ENCODE results near the gene TMC3.
"Not testable (repeated sequence)": the region's sequence is repeated elsewhere in the genome, so short reads cannot be mapped to it uniquely, and the experiment has no call there.

TMC3 gene

DNA sequence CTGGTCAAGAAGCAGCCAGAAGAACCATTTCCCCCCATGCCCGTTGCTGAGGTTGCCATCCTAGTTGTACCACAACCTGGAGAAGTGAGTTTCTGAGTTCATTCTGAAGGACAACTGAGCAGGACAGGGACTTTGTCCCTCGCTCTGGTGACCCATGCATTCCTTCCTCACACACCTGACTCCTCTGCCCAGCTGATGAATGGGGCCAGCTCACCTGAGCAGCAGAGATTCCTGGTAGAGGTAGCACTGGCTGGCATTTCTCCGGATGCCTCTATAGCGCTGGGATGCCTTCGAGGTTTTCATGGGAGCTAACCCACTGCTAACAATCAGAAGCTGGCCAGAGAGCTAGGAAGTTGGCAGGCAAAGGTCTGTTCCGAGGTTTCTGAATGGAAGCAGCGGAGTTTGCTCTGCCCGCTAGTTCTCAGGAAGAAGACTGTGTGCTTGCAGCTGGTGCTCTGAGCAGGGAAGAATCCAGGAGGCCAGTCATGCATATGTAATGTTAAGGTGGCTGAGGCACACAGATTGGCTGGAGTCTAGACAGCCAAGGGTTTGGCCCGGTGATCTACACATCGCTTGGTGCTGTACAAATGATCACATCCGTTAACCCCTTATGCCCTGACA, at the start of gene TMC3:
TSS of gene TMC3 (minus strand) at position 439 of the 621 bp plus-strand sequence. CDS start at position 303, 136 bp downstream.
- no peak for DNase-seq

DNA sequence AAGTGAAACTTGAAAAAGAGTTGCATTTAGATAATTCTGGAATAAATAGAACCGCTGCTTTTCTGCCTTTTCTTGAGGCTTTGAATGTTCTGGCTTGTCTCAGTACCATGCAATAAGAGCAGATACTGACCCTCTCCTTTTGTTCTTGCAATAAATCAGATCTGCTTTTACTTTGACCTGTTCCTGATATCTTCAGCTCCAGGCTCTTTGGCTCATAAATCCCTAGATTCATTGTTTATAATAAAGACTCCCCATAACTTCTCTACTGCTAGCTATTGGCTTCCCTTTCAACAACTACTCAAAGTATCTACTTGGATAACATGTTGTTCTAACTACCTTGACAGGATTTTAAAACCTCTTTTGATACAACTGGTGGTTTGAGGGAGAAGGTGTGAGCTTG, 47.4 kb upstream of the TMC3 start:
- DNase-seq, result no peak

DNA sequence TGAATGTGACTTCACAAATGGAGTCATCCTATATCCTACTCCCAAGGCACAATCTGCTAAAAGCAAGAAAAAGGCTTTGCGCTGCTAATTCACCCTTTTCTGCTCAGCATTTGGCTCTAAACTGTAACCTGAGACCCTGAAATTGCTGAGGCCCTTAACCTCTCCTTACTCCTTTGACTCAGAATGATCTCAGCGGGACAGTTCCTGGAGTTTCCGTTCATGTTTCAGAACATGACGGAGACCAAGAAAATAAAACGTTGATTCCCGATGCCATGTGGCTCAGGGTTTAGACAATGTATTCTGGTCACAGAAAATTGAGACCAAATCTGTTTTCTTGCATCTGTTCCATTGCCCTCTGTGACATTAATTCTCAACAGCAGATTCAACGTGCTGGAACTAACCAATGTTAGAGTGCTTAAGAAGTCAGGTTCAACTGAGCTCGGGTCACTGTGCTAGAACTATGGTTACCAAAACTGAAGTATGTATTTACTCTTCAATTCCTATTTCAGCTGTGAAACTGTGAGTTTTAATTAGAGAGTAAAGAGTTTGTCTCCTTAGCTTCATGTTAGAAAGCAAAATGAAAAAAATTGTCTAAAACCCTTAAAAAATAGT, 45.4 kb upstream of the TMC3 start:
- DNase-seq, result no peak

DNA sequence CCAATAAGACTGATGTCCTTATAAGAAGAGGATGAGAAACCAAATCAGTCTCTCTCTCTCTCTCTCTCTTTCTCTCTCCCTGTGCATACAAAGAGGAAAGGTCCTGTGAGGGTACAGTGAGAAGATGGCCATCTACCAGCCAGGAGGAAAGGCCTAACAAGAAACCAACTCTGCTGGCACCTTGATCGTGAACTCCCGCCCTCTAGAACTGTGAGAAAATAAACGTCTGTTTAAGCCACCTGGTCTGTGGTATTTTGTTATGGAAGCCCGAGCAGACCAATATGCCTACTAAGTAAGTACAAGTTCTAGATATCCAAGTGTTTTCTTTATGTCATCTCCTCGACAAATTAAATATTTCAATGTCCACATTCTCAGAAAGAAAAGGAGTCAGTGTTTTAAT, 44.9 kb upstream of the TMC3 start:
- no peak for DNase-seq

DNA sequence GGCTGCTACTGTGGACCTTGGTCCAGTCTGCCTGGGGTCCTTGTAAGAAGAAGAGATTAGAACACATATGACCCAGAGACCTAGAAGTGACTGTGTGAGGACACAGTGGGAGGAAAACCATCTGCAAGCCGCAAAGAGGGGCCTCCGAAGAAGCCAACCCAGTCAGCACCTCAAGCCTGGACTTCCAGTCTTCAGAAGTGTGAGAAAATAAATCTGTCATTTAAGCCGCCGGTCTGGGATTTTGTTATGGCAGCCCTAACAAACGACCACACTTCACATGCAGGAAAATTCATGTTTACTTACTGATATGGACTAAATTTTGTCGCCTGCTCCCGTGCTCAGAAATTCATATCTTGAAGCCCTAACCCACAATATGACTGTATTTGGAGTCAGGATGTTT, 44.4 kb upstream of the TMC3 start:
- DNase-seq, result no peak

DNA sequence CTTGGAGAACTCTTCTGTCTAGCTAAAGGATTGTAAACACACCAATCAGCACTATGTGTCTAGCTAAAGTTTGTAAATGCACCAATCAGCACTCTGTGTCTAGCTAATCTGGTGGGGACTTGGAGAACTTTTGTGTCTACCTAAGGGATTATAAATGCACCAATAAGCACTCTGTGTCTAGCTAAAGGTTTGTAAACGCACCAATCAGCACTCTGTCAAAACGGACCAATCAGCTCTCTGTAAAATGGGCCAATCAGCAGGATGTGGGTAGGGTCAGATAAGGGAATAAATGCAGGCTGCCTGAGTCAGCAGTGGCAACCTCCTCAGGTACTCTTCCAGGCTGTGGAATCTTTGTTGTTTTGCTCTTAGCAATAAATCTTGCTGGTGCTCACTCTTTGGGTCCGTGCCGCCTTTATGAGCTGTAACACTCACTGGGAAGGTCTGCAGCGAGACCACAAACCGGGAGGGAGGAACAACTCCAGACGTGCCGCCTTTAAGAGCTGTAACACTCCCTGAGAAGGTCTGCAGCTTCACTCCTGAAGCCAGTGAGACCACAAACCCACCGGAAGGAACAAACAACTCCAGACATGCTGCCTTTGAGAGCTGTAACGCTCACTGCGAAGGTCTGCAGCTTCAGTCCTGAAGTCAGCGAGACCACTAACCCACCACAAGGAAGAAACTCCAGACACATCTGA, 40.4 kb upstream of the TMC3 start:
- not testable (repeated sequence) for DNase-seq

DNA sequence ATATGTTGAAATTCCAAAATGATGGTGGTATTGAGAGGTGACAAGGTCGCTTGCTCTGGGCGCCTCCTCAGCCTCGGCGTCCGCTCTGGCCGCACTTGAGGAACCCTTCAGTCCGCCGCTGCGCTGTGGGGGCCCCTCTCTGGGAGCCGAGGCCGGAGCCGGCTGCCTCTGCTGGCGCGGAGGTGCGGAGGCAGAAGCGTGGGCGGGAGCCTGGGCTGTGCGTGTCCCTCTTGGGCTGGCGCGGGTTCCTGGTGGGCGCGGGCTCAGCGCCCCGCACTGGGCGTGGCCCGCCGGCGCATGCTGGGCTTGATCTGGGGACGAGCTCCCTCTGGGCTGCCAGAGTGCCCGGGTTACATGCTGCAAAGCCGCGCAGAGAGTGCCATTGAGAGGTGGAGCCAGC, 39.8 kb upstream of the TMC3 start:
- no peak for DNase-seq

DNA sequence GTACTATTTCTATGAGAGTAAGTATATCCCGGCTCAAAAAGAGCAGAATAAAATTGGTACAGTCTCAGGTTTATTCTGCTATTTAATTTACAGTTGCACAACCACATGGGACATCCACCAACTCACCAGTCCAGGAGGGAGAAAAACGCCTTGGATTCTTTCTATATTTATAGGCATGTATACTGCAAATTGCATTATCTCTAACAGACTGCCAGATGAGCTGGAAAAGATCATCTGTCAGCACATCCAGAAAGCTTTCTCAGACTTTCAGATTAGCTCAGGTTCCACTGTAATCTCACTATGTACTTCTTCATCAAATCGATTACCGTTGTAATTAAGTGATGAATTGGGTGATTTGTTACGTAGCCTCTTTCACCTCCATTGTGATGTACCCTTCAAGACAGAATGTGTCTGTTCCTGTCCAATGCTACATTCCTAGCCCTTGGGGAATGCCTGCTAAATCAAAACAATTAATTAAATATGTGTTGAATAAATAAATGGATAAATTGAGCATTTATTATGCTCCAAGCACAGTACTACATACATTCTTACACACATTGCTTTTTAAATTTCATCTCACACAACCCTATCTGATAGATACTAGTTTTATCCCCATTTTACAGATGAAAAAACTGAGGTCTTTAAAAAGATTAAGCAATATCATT, 38.1 kb upstream of the TMC3 start:
- no peak for DNase-seq

DNA sequence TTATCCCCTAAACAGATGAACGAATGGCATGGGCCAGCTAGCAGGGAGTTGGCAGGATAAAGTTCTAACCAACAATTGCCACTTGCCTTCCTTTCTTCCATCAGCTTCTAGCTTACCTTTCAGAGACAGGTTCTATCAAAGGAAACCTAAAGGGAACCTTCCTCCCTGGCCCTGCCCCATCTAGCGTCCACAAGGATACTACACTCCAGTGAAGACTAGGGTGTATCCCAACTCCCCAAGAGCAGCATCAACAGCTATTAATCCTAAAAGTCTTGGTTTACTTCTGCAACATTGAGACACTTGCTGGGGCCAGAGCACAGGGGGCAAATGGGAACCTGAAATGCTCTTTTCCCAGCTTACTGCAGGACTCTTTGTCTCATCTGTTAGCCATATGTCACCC, 37.0 kb upstream of the TMC3 start:
- no peak for DNase-seq

DNA sequence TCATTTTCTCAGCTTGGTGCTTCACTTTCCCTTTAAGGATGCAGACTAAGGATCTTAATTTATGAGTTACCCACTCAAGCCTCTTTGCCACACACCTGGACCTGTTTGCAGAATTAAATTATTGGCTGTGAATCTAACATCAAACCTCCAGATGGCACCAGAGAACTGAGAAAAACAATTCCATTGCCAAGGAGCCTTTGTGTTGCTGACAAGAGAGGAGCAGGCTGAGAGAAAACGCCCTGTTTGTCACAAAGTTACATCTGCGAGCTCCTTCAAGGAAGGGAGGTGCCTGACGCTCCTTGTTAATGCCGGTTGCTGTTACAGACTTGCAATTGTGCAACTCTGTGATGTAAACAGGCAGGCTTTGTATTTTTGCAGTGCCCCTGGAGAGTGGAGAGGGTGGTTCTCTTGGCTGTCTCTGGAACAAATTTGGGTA, 36.3 kb upstream of the TMC3 start:
- DNase-seq, result no peak

DNA sequence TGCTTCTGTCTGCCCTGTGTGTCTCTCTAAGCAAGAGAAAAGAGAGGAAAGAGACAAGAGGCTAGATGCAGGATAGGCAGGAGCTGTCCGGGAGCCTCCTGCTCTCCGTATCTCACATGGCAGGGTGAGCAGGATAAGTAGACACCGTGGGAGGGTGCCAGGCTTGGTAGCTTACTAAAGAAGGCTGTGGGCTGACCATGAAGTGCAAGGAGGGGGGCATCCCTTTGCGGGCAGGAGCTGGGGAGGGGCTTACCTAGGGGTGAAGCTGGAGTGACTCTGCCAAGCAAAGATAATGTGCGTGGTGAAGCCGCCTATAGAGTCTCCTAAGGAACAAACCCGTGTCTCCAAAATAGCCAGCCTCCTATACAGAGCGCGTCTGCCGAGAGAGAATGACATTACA, 33.7 kb upstream of the TMC3 start:
- DNase-seq, result no peak

DNA sequence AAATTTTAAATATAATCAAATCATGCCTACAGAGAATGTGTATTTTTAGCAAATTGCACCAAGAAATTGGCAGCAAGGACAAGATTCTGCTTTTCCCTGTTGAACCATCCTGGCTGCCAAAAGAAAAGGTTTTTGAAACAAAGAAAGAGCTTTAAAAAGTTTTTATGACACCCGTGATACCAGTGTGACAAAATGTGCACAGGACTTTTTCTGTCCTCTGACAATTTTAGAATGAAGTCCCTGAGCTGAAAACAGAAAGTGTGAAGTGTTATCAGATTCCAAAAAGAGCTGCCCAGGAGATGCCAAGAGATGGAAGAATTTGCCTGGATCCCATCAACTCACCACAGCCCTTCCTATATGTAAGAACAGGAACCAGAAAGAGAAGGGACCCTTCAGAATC, 33.2 kb upstream of the TMC3 start:
- no peak for DNase-seq

DNA sequence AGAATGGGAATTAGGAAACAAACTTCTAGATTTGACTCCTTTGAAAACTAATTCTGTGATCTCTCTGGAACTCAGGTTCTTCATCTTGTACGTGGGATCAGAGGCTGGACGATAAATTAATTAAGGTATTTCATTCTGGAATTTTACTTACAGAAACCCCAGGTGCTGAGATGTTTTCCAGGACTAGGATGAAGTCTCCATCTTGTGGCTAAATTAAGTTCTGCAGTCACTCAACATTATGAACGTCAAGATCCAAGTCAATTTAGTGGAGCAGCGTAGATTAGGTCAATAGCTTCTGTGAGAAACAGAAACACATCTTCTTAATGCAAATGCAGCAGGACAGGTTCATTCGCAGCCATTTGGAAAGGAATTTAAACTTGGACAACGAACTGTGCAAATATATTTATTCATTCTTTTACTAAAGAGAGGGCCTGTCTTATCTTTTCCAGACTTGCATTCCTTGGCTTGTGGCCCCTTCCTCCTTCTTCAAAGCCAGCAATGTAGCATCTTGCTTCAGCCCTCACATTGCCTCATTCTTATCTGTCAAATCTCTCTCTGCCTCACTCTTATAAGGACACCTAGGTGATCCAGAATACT, 26.7 kb upstream of the TMC3 start:
- DNase-seq, result no peak

DNA sequence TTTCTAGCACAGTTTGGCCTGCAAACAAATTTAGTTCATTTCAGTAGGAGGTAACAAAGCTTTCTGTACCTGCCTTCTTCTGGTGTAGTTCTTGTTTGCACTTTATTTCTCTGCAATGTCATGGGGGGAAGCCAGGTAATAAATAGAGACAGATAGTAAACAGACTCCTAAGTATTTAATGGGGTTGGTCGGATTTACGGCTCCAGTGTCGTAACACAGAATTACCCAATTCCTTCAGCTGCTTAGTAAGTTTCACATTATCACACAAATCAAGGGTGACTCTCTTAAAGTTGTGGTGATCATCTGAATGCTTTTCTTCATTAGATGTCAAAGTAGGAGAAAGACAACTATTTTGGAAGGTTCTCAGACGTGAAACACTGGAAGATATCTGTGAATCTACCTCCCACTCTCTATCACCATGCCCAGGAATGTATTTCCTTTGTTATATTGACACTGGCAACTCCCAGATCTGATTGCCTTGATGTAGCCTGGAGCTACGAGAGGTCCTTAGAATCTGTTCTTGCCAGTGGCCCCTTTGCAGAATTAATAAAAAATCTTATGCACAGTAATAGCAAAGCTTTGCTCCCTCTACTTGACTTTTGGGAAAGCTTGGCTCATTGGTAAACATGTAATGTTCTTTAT, 25.0 kb upstream of the TMC3 start:
- no peak for DNase-seq

DNA sequence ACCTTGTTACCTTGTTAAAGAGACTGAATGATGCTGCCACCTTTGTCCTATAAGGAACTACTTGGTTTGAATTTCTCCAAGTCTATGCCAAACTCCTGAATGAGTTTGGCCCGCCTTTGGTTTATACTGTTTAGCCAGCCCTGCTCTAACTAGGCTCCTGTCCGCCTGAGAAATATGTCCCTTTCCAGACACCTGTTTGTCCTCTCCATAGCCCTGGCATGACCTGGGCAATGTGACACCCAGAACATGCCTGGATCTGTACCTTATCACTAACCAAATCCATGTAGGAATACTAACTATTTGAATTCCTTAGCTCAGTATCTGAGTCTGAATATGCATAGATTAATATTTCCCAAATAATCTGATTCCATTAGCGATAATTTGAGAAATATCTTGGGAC, 24.4 kb upstream of the TMC3 start:
- DNase-seq, result no peak

DNA sequence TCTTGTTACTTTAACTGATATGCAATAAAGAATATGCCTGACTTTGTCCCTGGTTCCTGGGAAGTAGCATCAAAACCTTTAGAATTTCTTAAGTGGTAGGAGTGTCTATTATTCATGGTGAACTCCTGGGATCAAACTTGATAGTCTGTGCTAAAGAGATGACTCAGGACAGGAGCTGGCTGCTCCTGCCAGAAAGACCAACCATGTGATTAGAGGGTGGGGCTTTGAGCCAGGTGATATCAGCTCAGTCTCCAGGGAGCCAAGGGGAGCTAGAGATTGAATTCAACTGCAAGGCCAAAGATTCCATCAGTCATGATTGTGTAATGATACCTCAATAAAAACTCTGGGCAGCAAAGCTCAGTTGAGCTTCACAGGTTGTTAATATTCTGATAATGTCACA, 20.6 kb upstream of the TMC3 start:
- DNase-seq, result no peak

DNA sequence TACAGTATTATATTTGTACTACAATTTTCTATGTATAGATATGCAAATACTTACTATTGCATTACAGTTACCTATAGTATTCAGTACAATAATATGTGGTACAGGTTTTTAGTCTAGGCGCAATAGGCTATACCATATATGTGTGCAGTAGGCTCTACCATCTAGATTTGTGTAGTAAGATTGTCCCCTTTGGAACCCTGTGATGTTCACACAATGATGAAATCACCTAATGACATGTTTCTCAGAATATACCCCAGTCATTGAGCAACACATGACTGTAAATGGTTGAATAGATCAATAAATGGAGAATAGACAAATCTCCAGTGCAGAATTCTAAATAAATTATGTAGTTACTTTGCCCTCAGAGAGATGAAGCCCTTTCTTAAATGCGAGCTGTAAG, 17.6 kb upstream of the TMC3 start:
- DNase-seq, result no peak

DNA sequence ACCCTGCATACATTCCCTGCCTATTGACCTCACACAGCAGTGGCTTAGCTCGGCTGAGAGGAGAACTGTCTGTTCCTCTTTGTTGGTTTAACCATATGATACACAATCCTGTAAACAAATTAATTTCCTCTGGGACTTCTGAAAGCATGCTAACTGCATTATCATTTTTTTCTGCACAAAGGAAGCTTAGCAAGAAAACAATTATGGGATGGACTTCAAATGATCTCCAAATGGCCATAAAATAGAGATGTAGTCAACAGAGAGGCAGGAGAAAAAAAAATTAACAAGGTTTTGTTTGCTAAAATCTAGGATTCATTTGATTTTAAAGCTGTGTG, 14.4 kb upstream of the TMC3 start:
- DNase-seq, result no peak

DNA sequence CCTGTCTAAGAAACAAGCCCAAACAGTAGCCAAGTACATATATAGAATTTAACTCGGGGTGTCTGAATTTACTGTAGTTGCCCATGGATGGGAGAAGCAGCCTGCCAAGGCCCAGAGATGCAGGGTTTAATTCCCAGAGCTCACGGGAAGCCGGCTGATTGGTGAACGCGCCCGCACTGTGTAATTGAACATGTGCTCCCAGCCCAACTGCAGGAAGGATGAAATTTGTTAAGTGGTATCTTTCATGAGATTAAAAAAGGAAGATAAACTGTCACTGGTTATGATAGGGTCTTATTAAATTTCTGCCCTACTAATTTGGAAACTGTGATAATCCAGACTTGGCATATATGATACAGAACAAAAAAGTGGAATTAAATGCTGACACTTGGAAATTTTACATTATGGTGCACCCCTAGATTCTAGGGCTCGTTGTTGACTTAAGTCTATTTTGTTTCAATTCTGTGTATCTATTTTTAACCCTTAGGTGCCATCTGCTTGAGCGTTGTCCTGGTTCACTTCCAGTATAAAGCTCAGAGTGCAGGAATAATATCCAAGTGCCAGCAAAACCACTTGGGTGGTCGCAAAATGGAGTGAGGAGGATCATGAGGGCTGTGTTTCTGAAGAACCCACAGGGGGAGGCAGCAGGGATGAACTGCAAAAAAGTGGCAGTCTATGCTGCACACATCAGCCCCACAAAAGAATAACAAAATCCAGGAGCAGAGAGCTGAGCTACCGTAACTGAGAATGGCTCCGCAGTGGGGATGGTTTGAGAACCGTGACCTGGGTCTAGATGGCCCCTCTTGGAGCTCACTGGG, 13.8 kb upstream of the TMC3 start:
- DNase-seq, result no peak

DNA sequence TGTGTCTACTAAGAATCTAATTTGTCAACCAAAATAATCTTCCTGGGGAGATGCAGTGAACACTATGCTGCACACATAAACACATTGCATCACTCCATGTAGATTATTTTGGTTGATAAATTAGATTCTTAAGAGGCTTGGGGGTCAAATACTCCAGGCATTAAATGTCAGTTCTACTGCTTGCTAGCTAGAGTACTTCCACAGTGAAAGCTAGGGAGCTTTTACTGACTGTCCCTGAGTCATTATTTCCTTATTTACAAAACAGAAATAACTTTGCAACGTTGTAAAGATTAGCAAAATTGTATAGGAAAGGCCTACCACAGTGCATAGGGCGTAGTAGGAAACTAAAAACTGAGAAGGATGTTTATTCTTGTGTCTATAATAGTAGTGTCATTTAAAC, 12.9 kb upstream of the TMC3 start:
- DNase-seq, result no peak

DNA sequence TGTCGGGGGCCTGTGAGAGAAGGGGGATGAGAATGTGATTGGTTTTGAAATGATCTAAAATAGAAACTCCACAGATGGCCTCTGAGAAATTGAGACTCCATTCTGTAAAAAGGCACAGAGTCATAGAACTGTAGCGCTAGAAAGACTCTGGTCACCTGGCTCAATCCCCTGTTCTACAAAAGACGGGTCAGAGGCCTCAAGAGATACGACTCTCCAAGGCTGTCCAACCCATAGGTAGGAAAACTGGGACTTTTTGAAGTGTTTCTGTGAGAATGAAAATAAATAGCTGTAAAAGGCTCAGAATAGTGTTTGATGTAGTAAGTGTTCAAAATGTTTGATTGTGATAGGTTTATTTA, 11.7 kb upstream of the TMC3 start:
- no peak for DNase-seq
